Measurements from ENCODE around the gene ZNF277.
"Not testable (repeated sequence)": the region's sequence is repeated elsewhere in the genome, so short reads cannot be mapped to it uniquely, and the experiment has no call there.

Gene ZNF277

DNA sequence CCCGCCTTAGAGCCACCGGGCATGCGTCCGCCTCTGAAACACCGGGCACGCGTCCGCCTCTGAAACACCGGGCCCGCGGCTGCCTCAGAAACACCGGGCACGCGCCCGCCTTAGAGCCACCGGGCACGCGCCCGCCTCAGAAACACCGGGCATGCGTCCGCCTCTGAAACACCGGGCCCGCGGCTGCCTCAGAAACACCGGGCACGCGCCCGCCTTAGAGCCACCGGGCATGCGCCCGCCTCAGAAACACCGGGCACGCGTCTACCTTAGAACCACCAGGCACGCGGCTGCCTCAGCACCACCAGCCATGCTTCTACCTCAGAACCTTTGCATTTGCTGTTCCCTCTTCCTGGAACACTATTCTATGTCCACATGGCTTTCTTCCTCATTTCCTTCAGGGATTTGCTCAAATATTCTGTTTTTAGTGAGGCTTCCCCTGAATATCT is 185.4 kb downstream of the ZNF277 start:
- DNase-seq (ENCODE audit: low read depth in 2 of 2), result not testable (repeated sequence)
